GM12891 (cell line): ENCODE measurements around the gene PNPLA3.

Experiments
- PAX5 ChIP-seq: IDR thresholded peaks from 2 replicates; pipeline ENCODE4 v1.6.1; 2011; ENCODE audit warnings: low read length, moderate library complexity, mild to moderate bottlenecking; ENCODE audit not compliant: insufficient read depth, severe bottlenecking
- POLR2A ChIP-seq: IDR thresholded peaks from 2 replicates; pipeline ENCODE4 v1.6.1; 2011; ENCODE audit warnings: low read depth, low read length, control low read depth
- POLR2AphosphoS5 ChIP-seq: IDR thresholded peaks from 2 replicates; pipeline ENCODE4 v1.6.1; 2011; ENCODE audit warnings: low read depth, low read length, control low read depth
- POU2F2 ChIP-seq: IDR thresholded peaks from 2 replicates; pipeline ENCODE4 v1.6.1; 2011; ENCODE audit warnings: low read depth, mild to moderate bottlenecking, control low read depth, low read length, moderate library complexity
- TAF1 ChIP-seq: IDR thresholded peaks from 2 replicates; pipeline ENCODE4 v1.6.1; 2011; ENCODE audit warnings: low read depth, low read length, control low read depth

DNA sequence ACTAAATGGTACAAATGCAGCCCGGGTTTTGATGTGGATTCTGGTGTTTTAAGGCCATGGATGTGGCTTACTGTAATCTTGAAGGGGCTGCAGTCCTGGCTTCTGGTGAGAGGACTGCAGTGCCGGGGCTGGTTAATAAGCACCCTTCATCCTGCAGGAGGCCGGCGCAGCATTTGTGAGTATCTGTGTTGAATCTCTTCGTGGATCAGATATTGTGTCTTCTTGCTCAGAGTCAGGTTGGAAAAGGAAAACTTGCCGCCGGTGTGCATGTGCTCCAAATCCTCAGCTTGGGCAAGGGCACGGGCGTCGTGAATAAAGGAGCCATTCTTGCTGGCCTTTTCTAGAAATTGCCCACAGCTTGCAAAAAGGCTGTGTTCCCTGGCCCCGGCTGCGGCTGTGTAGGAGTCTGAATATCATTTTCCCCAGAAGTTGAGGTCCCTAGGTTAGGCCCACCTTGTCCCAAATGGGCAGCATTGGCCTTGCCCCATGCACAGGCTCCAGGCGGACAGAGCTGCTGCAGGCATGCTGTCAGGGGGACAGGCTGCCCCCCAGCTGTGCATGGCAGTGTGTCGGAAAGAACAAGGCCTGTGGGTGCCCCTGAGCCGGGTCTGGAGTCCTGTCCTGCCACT lies 71.6 kb downstream of the PNPLA3 start:
- TF ChIP-seq POLR2AphosphoS5 (no peak), POLR2A (no peak), TAF1 (no peak), POU2F2 (no peak), PAX5 (no peak)
